Loucy (cell line): ENCODE data around the gene FBXO22.

Experiments
- H2AFZ ChIP-seq: fragments of 200-600 bp; sonication (generic); 2 replicates; pipeline ENCODE4 v1.6.0; 2016; ENCODE audit warnings: antibody characterized with exemption, mild to moderate bottlenecking, low read length, moderate library complexity
- H3F3A ChIP-seq: fragments of 200-600 bp; 2 replicates; pipeline ENCODE4 v1.6.0; 2016; ENCODE audit warnings: antibody characterized with exemption, low read depth, mild to moderate bottlenecking
- H3K27me3 ChIP-seq: fragments of 200-600 bp; sonication (generic); 2 replicates; pipeline ENCODE4 v1.6.1; 2014; ENCODE audit warnings: low read length, mild to moderate bottlenecking; ENCODE audit not compliant: insufficient read depth, poor library complexity, severe bottlenecking
- H3K36me3 ChIP-seq: fragments of 200-600 bp; sonication (generic); 2 replicates; pipeline ENCODE4 v1.6.1; 2016; ENCODE audit warnings: low read length; ENCODE audit not compliant: insufficient read depth
- H3K4me1 ChIP-seq: fragments of 200-600 bp; sonication (generic); 2 replicates; pipeline ENCODE4 v1.5.1; 2014; ENCODE audit warnings: low read length, mild to moderate bottlenecking; ENCODE audit not compliant: insufficient read depth, poor library complexity, severe bottlenecking
- H3K4me2 ChIP-seq: fragments of 200-600 bp; sonication (generic); 2 replicates; pipeline ENCODE4 v1.6.0; 2014; ENCODE audit warnings: antibody characterized with exemption, low read length, low read depth, mild to moderate bottlenecking; ENCODE audit not compliant: poor library complexity, severe bottlenecking
- H3K4me3 ChIP-seq: fragments of 200-600 bp; sonication (generic); 2 replicates; pipeline ENCODE4 v1.5.1; 2014; ENCODE audit warnings: low read length, mild to moderate bottlenecking, mixed read lengths; ENCODE audit not compliant: poor library complexity, severe bottlenecking
- H3K79me2 ChIP-seq: fragments of 200-600 bp; sonication (generic); 2 replicates; pipeline ENCODE4 v1.6.1; 2014; ENCODE audit warnings: low read length; ENCODE audit not compliant: insufficient read depth
- H3K9ac ChIP-seq: fragments of 200-600 bp; sonication (generic); 2 replicates; pipeline ENCODE4 v1.6.0; 2014; ENCODE audit warnings: mild to moderate bottlenecking, low read depth, low read length, moderate library complexity; ENCODE audit not compliant: poor library complexity, severe bottlenecking
- H3K9me2 ChIP-seq: fragments of 200-600 bp; sonication (generic); replicated peaks from 2 replicates; pipeline ENCODE4 v1.6.1; 2016; ENCODE audit warnings: low read depth, low read length, mixed read lengths
- H3K9me3 ChIP-seq: fragments of 200-600 bp; sonication (generic); 2 replicates; pipeline ENCODE4 v1.6.1; 2014; ENCODE audit warnings: mild to moderate bottlenecking, antibody characterized with exemption, low read length, low read depth; ENCODE audit not compliant: insufficient read depth
- H4K20me1 ChIP-seq: fragments of 200-600 bp; sonication (generic); 2 replicates; pipeline ENCODE4 v1.6.0; 2014; ENCODE audit warnings: antibody characterized with exemption, low read length, mild to moderate bottlenecking; ENCODE audit not compliant: insufficient read depth, poor library complexity, severe bottlenecking
- EZH2phosphoT487 ChIP-seq: fragments of 200-600 bp; IDR thresholded peaks from 2 replicates; pipeline ENCODE4 v1.6.1; 2018; ENCODE audit warnings: antibody characterized with exemption, mild to moderate bottlenecking, moderate library complexity, borderline replicate concordance
- TF ChIP-seq, protein P1 (sequence below): fragments of 200-600 bp; sonication (generic); conservative IDR thresholded peaks from 2 replicates; pipeline ENCODE4 v1.5.1; 2014; ENCODE audit warnings: mild to moderate bottlenecking, antibody characterized with exemption, low read length

Gene FBXO22

GRCh38 chr15:75927601-75928000 lies 23.9 kb downstream of the FBXO22 start:
- TF ChIP-seq, protein P1, sequence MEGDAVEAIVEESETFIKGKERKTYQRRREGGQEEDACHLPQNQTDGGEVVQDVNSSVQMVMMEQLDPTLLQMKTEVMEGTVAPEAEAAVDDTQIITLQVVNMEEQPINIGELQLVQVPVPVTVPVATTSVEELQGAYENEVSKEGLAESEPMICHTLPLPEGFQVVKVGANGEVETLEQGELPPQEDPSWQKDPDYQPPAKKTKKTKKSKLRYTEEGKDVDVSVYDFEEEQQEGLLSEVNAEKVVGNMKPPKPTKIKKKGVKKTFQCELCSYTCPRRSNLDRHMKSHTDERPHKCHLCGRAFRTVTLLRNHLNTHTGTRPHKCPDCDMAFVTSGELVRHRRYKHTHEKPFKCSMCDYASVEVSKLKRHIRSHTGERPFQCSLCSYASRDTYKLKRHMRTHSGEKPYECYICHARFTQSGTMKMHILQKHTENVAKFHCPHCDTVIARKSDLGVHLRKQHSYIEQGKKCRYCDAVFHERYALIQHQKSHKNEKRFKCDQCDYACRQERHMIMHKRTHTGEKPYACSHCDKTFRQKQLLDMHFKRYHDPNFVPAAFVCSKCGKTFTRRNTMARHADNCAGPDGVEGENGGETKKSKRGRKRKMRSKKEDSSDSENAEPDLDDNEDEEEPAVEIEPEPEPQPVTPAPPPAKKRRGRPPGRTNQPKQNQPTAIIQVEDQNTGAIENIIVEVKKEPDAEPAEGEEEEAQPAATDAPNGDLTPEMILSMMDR = no peak
- TF ChIP-seq EZH2phosphoT487 = no peak
- no peaks in the 10 kb centered on the region for H3K9me3 ChIP-seq
- H3K4me1 ChIP-seq = no peaks in the 10 kb centered on the region
- H3K79me2 ChIP-seq = no peaks in the 10 kb centered on the region
- peaks cover 4% of the 10 kb centered on the region for H4K20me1 ChIP-seq
- peaks cover 3% of the 10 kb centered on the region; the same call in 1 of the 2 replicates for H3F3A ChIP-seq
- H2AFZ ChIP-seq = no peak overlapping the region
- H3K27me3 ChIP-seq = no peaks in the 10 kb centered on the region
- H3K4me3 ChIP-seq = no peak overlapping the region
- no peaks in the 10 kb centered on the region for H3K9me2 ChIP-seq
- peaks cover 15% of the 10 kb centered on the region; the same call in 1 of the 2 replicates for H3K36me3 ChIP-seq
- no peak overlapping the region for H3K9ac ChIP-seq
- H3K4me2 ChIP-seq = no peak overlapping the region

DNA sequence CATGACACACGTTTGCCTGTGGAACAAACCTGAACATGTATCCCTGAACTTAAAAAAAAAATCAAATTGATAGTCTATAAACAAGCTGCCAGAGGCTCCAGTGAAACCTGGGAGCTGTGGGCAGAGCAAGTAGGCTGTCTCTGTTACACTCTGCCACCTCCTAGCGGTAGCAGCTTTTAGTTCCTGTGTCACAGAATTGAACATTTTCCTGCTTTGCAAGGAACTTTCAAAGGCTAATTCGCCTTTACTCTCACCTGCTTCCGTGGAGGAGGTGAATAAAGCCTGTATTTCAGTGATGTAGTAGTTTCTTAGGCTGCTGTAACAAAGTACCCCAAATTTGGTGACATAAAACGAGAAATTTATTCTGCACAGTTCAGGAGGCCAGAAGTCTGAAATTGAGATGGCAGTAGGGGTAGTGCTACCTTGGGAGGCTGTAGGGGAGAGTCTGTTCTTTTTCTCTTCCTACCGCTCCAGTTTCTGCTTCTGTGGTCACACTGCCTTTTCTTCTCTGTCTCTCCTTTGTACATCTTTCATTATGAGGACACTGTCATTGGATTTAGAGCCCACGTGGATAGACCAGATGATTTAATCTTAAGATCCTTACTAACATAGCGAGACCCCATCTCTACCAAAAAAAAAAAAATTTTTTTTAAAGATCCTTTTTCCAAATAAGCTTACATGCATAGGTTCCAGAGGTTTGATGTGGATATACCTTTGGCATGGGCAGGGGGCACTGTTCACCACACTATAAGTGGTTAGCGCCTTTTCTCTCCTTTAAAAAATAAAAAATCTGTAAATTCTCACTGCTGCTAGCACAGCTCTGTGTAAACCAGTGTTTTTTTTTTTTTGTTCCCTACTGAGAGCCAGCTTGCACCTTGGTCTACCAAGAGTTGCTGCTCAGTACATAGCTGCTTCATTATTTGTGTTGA lies 25.3 kb downstream of the FBXO22 start:
- H3K9me2 ChIP-seq = no peaks in the 10 kb centered on the region
- no peak overlapping the region for H3K9ac ChIP-seq
- H3K4me1 ChIP-seq = no peaks in the 10 kb centered on the region
- no peaks in the 10 kb centered on the region for H3K9me3 ChIP-seq
- H3K79me2 ChIP-seq = no peaks in the 10 kb centered on the region
- no peaks in the 10 kb centered on the region for H3K27me3 ChIP-seq
- peaks cover 27% of the 10 kb centered on the region; the same call in 1 of the 2 replicates for H3K36me3 ChIP-seq
- peaks cover 3% of the 10 kb centered on the region; the same call in 1 of the 2 replicates for H3F3A ChIP-seq
- H3K4me2 ChIP-seq = no peak overlapping the region
- H3K4me3 ChIP-seq = no peak overlapping the region
- H2AFZ ChIP-seq = no peak overlapping the region
- TF ChIP-seq, protein P1 = peak; percentile 38
- no peak for TF ChIP-seq EZH2phosphoT487
- peaks cover 4% of the 10 kb centered on the region for H4K20me1 ChIP-seq

- TF ChIP-seq, protein P1 = no peak
- Histone ChIP-seq H4K20me1 (peaks cover 4% of the 10 kb centered on the region), H3K4me3 (no peak overlapping the region), H3K9ac (no peak overlapping the region), H3K36me3 (peaks cover 31% of the 10 kb centered on the region; the same call in 1 of the 2 replicates), H3K27me3 (no peaks in the 10 kb centered on the region), H3F3A (peaks cover 3% of the 10 kb centered on the region; the same call in 1 of the 2 replicates), H3K79me2 (no peaks in the 10 kb centered on the region), H3K9me3 (no peaks in the 10 kb centered on the region), H3K9me2 (no peaks in the 10 kb centered on the region), H3K4me2 (no peak overlapping the region), H2AFZ (no peak overlapping the region), H3K4me1 (no peaks in the 10 kb centered on the region)
Measured at GRCh38 chr15:75929799-75930565, 26.3 kb downstream of the FBXO22 start.
